BE2C (cell line): ENCODE data around the gene LMBR1L.
"Not testable (repeated sequence)": the region's sequence is repeated elsewhere in the genome, so short reads cannot be mapped to it uniquely, and the experiment has no call there.

Experiments used
- DNase-seq: peaks from one replicate; pipeline ENCODE4 v3.0.0-alpha.2; 2020
- H3K27me3 ChIP-seq: fragments of 250-450 bp; sonication (Bioruptor Pico); 2 replicates; pipeline ENCODE4 v1.5.1; 2020; ENCODE audit warnings: mild to moderate bottlenecking
- H3K36me3 ChIP-seq: fragments of 250-450 bp; sonication (Bioruptor Pico); 2 replicates; pipeline ENCODE4 v1.5.1; 2020; ENCODE audit warnings: mild to moderate bottlenecking
- H3K4me1 ChIP-seq: fragments of 250-450 bp; sonication (Bioruptor Pico); 2 replicates; pipeline ENCODE4 v1.5.1; 2020
- H3K4me3 ChIP-seq: 2 replicates; pipeline ENCODE4 v1.5.1; 2011; ENCODE audit warnings: low read depth, low read length
- H3K9me3 ChIP-seq: fragments of 250-450 bp; sonication (Bioruptor Pico); 2 replicates; pipeline ENCODE4 v1.5.1; 2020
- CTCF ChIP-seq: IDR thresholded peaks from 2 replicates; pipeline ENCODE4 v1.5.1; 2012; ENCODE audit warnings: mild to moderate bottlenecking, low read depth, low read length

The LMBR1L gene

GRCh38 chr12:49144384-49144783 is 33.7 kb upstream of the LMBR1L start:
- no peak for TF ChIP-seq CTCF
- Histone ChIP-seq H3K9me3 (no peaks in the 10 kb centered on the region), H3K4me1 (no peaks in the 10 kb centered on the region; the same call in 1 of the 2 replicates), H3K4me3 (no peak overlapping the region), H3K36me3 (no peaks in the 10 kb centered on the region; the same call in 1 of the 2 replicates), H3K27me3 (no peaks in the 10 kb centered on the region)
- no peak for DNase-seq

GRCh38 chr12:49138999-49139398 is 28.4 kb upstream of the LMBR1L start:
- no peak for DNase-seq
- no peak overlapping the region; the same call in 1 of the 2 replicates for H3K4me3 ChIP-seq
- TF ChIP-seq CTCF = no peak
- H3K36me3 ChIP-seq = no peaks in the 10 kb centered on the region
- H3K9me3 ChIP-seq = no peaks in the 10 kb centered on the region
- no peaks in the 10 kb centered on the region for H3K27me3 ChIP-seq
- H3K4me1 ChIP-seq = no peaks in the 10 kb centered on the region; the same call in 1 of the 2 replicates

- H3K27me3 ChIP-seq = no peaks in the 10 kb centered on the region
- no peak overlapping the region; the same call in 1 of the 2 replicates for H3K4me3 ChIP-seq
- no peaks in the 10 kb centered on the region for H3K9me3 ChIP-seq
- no peak for TF ChIP-seq CTCF
- H3K36me3 ChIP-seq = no peaks in the 10 kb centered on the region
- no peaks in the 10 kb centered on the region; the same call in 1 of the 2 replicates for H3K4me1 ChIP-seq
- peak; percentile 44 for DNase-seq
Measured at GRCh38 chr12:49138587-49138986, 27.9 kb upstream of the LMBR1L start.

GRCh38 chr12:49137476-49137875 is 26.8 kb upstream of the LMBR1L start:
- H3K9me3 ChIP-seq = no peaks in the 10 kb centered on the region
- H3K27me3 ChIP-seq = no peaks in the 10 kb centered on the region
- no peak for TF ChIP-seq CTCF
- H3K4me1 ChIP-seq = no peaks in the 10 kb centered on the region; the same call in 1 of the 2 replicates
- H3K4me3 ChIP-seq = no peak overlapping the region
- no peak for DNase-seq
- no peaks in the 10 kb centered on the region for H3K36me3 ChIP-seq

- not testable (repeated sequence) for H3K4me3 ChIP-seq, H3K9me3 ChIP-seq, H3K36me3 ChIP-seq, H3K4me1 ChIP-seq, H3K27me3 ChIP-seq, DNase-seq
Measured at GRCh38 chr12:49136997-49137396, 26.4 kb upstream of the LMBR1L start.

- H3K27me3 ChIP-seq = no peaks in the 10 kb centered on the region
- TF ChIP-seq CTCF = no peak
- DNase-seq = no peak
- peaks cover 26% of the 10 kb centered on the region for H3K36me3 ChIP-seq
- no peaks in the 10 kb centered on the region for H3K9me3 ChIP-seq
- peaks cover 7% of the 10 kb centered on the region; the same call in 1 of the 2 replicates for H3K4me1 ChIP-seq
- H3K4me3 ChIP-seq = peak overlapping the region; percentile 62
Measured at GRCh38 chr12:49133590-49133989, 22.9 kb upstream of the LMBR1L start.

- peaks cover 28% of the 10 kb centered on the region for H3K36me3 ChIP-seq
- no peaks in the 10 kb centered on the region for H3K9me3 ChIP-seq
- no peaks in the 10 kb centered on the region for H3K27me3 ChIP-seq
- peaks cover 7% of the 10 kb centered on the region; the same call in 1 of the 2 replicates for H3K4me1 ChIP-seq
- TF ChIP-seq CTCF = no peak
- DNase-seq = no peak
- H3K4me3 ChIP-seq = peak overlapping the region; percentile 62
Measured at GRCh38 chr12:49133014-49133413, 22.4 kb upstream of the LMBR1L start.
